HUES64 (cell line): Measurements from ENCODE around the gene SYCP2.
"Not testable (repeated sequence)": the region's sequence is repeated elsewhere in the genome, so short reads cannot be mapped to it uniquely, and the experiment has no call there.

Source experiments
- H3K27ac ChIP-seq: 2 replicates; pipeline ENCODE4 v1.7.0; 2013; ENCODE audit warnings: low read depth, low read length, inconsistent platforms
- H3K27me3 ChIP-seq: 2 replicates; pipeline ENCODE4 v1.6.1; 2013; ENCODE audit warnings: mild to moderate bottlenecking, low read length; ENCODE audit not compliant: insufficient read depth
- H3K36me3 ChIP-seq: 2 replicates; pipeline ENCODE4 v1.6.1; 2013; ENCODE audit warnings: mild to moderate bottlenecking, low read length; ENCODE audit not compliant: insufficient read depth
- H3K4me1 ChIP-seq: 2 replicates; pipeline ENCODE4 v1.6.1; 2013; ENCODE audit warnings: mild to moderate bottlenecking, low read length, moderate library complexity; ENCODE audit not compliant: insufficient read depth
- H3K4me3 ChIP-seq: 2 replicates; pipeline ENCODE4 v1.5.1; 2013; ENCODE audit warnings: mild to moderate bottlenecking, low read length, moderate library complexity
- H3K9ac ChIP-seq: 2 replicates; pipeline ENCODE4 v1.6.1; 2013; ENCODE audit warnings: mild to moderate bottlenecking, low read depth, low read length
- H3K9me3 ChIP-seq: 2 replicates; pipeline ENCODE4 v1.6.1; 2013; ENCODE audit warnings: low read depth, low read length; ENCODE audit not compliant: insufficient read depth
- WGBS: fragments of 150-250, 120-280 bp; methylation state at CpG from one replicate; pipeline ENCODE4 v1.1.7; 2013; ENCODE audit warnings: missing lambda C conversion rate; 5-methylcytosine and 5-hydroxymethylcytosine counted together

SYCP2 gene

GRCh38 chr20:59858425-59858824 is 75.0 kb downstream of the SYCP2 start:
- WGBS: 75% methylated on average over 4 of the region's 5 CpGs

GRCh38 chr20:59857966-59858365 is 75.5 kb downstream of the SYCP2 start:
- 78% methylated on average over 2 of the region's 2 CpGs for WGBS
- H3K27ac ChIP-seq: no peak overlapping the region
- no peaks in the 10 kb centered on the region for H3K36me3 ChIP-seq
- H3K9me3 ChIP-seq: peaks cover 4% of the 10 kb centered on the region
- no peak overlapping the region for H3K9ac ChIP-seq
- no peaks in the 10 kb centered on the region for H3K4me1 ChIP-seq
- H3K27me3 ChIP-seq: peaks cover 6% of the 10 kb centered on the region; the same call in 1 of the 2 replicates
- no peak overlapping the region for H3K4me3 ChIP-seq

More at GRCh38 chr20:59858425-59858824, 75.0 kb downstream of the SYCP2 start:
- Histone ChIP-seq H3K9ac (no peak overlapping the region), H3K36me3 (no peaks in the 10 kb centered on the region), H3K4me3 (no peak overlapping the region), H3K9me3 (peaks cover 4% of the 10 kb centered on the region), H3K4me1 (no peaks in the 10 kb centered on the region), H3K27ac (no peak overlapping the region), H3K27me3 (peaks cover 6% of the 10 kb centered on the region; the same call in 1 of the 2 replicates)

DNA sequence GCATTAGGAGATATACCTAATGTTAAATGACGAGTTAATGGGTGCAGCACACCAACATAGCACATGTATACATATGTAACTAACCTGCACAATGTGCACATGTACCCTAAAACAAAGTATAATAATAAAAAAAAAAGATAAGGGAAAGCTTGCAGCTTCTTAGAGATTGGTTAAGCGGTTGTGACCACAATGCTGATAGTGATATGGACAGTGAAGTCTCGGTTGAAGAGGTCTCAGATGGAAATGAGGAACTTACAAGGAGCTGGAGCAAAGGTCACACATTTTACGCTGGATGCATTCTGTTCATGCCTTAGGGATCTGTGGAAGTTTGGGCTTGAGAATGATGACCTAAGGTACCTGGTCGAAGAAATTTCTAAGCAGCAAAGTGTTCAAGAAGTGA is 76.5 kb downstream of the SYCP2 start:
- H3K9ac ChIP-seq, H3K36me3 ChIP-seq, H3K9me3 ChIP-seq, H3K4me1 ChIP-seq, H3K27ac ChIP-seq, H3K27me3 ChIP-seq, H3K4me3 ChIP-seq: not testable (repeated sequence)
- 82% methylated on average over 4 of the region's 5 CpGs for WGBS

DNA sequence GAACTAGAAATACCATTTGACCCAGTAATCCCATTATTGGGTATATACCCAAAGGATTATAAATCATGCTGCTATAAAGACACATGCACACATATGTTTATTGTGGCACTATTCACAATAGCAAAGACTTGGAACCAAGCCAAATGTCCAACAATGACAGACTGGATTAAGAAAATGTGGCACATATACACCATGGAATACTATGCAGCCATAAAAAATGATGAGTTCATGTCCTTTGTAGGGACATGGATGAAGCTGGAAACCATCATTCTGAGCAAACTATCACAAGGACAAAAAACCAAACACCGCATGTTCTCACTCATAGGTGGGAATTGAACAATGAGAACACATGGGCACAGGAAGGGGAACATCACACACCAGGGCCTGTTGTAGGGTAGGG is 76.9 kb downstream of the SYCP2 start:
- not testable (repeated sequence) for H3K9me3 ChIP-seq, H3K4me1 ChIP-seq, H3K36me3 ChIP-seq, H3K4me3 ChIP-seq, H3K9ac ChIP-seq, H3K27me3 ChIP-seq, H3K27ac ChIP-seq
- no CpG with 5 or more reads among the region's 1 CpG for WGBS

GRCh38 chr20:59850018-59850641 is 83.3 kb downstream of the SYCP2 start:
- Histone ChIP-seq H3K4me3 (no peak overlapping the region), H3K27ac (no peak overlapping the region), H3K9me3 (no peaks in the 10 kb centered on the region), H3K27me3 (peaks cover 11% of the 10 kb centered on the region; the same call in 1 of the 2 replicates), H3K4me1 (no peaks in the 10 kb centered on the region), H3K9ac (no peak overlapping the region), H3K36me3 (no peaks in the 10 kb centered on the region)
- 61% methylated on average over 4 of the region's 7 CpGs for WGBS

- no peaks in the 10 kb centered on the region for H3K4me1 ChIP-seq
- H3K27ac ChIP-seq: no peak overlapping the region
- H3K9me3 ChIP-seq: no peaks in the 10 kb centered on the region
- 71% methylated on average over 2 of the region's 2 CpGs for WGBS
- H3K36me3 ChIP-seq: no peaks in the 10 kb centered on the region
- peaks cover 21% of the 10 kb centered on the region for H3K27me3 ChIP-seq
- H3K4me3 ChIP-seq: no peak overlapping the region
- no peak overlapping the region for H3K9ac ChIP-seq
Observed at GRCh38 chr20:59848182-59848581, 85.3 kb downstream of the SYCP2 start.

DNA sequence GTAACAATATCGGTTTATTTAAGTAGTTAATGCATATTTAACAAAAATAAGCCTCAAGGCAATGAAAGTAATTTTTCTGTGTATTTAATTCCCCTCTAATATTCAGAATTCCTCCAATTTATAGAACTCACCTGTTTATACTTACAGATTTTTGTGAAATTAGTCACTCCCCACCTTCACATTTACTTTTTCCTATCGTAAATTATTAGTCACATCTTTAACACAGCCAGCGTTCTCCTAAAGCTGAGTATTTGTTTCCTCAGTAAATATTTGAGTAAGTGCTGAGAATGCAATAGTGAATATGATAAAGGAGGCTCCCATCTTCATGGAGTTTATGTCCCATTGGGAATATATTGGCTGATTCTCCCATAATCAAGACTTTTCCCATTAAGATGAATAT is 88.0 kb downstream of the SYCP2 start:
- H3K36me3 ChIP-seq: no peaks in the 10 kb centered on the region
- H3K27ac ChIP-seq: no peak overlapping the region
- WGBS: 100% methylated on average over 1 of the region's 3 CpGs
- H3K4me3 ChIP-seq: no peak overlapping the region
- no peak overlapping the region for H3K9ac ChIP-seq
- no peaks in the 10 kb centered on the region for H3K4me1 ChIP-seq
- H3K9me3 ChIP-seq: no peaks in the 10 kb centered on the region
- H3K27me3 ChIP-seq: peaks cover 32% of the 10 kb centered on the region

DNA sequence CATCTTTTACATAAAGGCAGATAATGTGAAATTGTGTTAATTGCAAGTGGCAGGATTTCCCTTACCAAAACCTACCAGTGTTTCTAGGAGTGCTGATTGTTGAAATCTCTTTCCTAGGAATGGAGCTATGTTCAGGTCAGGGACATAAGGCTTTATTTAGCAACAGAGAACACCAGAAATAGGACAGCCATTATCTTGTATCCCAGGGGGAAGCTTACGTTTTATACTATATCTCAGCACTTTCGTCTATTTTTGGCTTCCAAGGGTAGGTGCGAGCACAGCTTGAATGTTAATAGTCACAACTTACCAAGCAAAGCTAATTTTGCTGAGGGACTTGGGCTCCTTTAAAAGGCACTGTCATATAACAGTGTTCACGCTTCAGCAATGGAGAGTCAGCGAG is 94.0 kb downstream of the SYCP2 start:
- H3K36me3 ChIP-seq: no peaks in the 10 kb centered on the region
- H3K27ac ChIP-seq: no peak overlapping the region
- WGBS: 92% methylated on average over 5 of the region's 5 CpGs
- H3K27me3 ChIP-seq: peaks cover 21% of the 10 kb centered on the region
- no peak overlapping the region for H3K9ac ChIP-seq
- peaks cover 7% of the 10 kb centered on the region; the same call in 1 of the 2 replicates for H3K4me1 ChIP-seq
- no peaks in the 10 kb centered on the region for H3K9me3 ChIP-seq
- no peak overlapping the region for H3K4me3 ChIP-seq

DNA sequence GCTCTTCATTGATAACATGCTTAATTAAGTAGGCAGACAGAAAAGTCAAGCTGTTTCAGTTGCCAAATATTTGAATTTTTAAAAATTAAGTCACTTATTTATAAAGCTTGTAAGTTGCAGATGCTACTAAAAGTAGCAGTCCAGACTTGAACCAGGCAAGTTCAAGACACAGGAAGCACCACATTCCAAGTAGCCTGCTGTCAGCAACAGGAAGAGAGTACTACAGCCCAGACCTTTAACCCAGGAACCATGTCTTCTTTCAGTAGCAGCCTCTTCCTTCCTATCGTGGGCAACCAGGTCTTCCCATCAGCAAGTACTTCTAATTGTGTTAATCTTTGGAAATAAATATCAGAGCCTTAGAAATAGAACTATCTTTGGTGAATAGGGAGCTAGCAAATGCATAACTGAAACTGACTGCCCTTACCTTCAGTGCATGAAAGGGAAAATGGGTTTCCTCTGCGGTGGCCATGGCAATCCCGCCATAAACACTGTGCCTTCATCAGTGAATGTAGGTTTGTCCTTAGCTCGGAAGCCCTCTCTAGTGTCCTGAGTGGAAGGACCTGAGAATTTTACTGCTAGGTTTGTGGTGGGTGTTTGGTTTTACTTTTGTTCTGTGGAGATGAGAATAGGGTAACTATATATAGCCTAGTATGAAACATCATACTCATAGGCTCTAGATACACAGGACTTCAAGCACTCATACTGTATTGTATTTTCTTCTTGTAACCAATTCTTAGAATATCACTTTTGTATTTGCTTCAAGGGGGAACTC is 95.6 kb downstream of the SYCP2 start:
- Histone ChIP-seq H3K4me3 (no peak overlapping the region), H3K27ac (no peak overlapping the region), H3K27me3 (peaks cover 13% of the 10 kb centered on the region; the same call in 1 of the 2 replicates), H3K9ac (no peak overlapping the region), H3K4me1 (peaks cover 7% of the 10 kb centered on the region; the same call in 1 of the 2 replicates), H3K9me3 (no peaks in the 10 kb centered on the region), H3K36me3 (no peaks in the 10 kb centered on the region)
- 82% methylated on average over 3 of the region's 4 CpGs for WGBS

DNA sequence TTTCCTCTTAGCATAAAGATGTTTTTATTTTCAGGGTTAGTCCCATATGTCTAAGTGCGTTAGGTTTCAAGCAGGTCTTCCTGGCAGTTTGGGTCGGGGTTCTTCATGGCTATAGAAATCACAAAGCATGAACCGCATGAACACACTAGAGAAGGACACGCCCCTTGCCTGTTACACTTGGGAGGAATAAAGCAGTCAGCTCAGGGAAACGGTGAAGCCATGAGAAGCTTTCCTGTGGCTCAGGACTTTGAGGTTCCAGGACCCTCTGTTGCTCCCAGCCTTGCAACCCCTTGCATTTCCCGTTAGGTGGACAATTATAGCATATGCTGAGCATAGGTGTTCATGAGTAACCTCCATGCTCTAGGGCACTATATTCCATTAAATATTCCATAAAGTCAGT is 96.7 kb downstream of the SYCP2 start:
- 80% methylated on average over 6 of the region's 6 CpGs for WGBS
- Histone ChIP-seq H3K27me3 (peaks cover 7% of the 10 kb centered on the region; the same call in 1 of the 2 replicates), H3K27ac (no peak overlapping the region), H3K9ac (no peak overlapping the region), H3K4me1 (peaks cover 7% of the 10 kb centered on the region; the same call in 1 of the 2 replicates), H3K4me3 (no peak overlapping the region), H3K9me3 (no peaks in the 10 kb centered on the region), H3K36me3 (no peaks in the 10 kb centered on the region)

GRCh38 chr20:59835448-59836395 is 97.7 kb downstream of the SYCP2 start:
- no peaks in the 10 kb centered on the region for H3K9me3 ChIP-seq
- no peak overlapping the region for H3K4me3 ChIP-seq
- 0 out of 2 replicates have a peak, but pooled peaks cover 2% of the 10 kb centered on the region for H3K27me3 ChIP-seq
- WGBS: 64% methylated on average over 16 of the region's 16 CpGs
- no peak overlapping the region for H3K9ac ChIP-seq
- no peaks in the 10 kb centered on the region for H3K36me3 ChIP-seq
- peaks cover 7% of the 10 kb centered on the region; the same call in 1 of the 2 replicates for H3K4me1 ChIP-seq
- H3K27ac ChIP-seq: no peak overlapping the region
